Stimulated activated CD8-positive, alpha-beta memory T cell treated with anti-CD3 and anti-CD28 coated beads, Interleukin-15, amount 100 ng/mL, for 1 hour (primary cell): Measurements from ENCODE around the gene DNAH10.
"Not testable (repeated sequence)": the region's sequence is repeated elsewhere in the genome, so short reads cannot be mapped to it uniquely, and the experiment has no call there.

Experiments used
- DNase-seq: peaks from one replicate; pipeline ENCODE4 v3.0.0-alpha.2; 2020; ENCODE audit warnings: low read depth

DNAH10 gene

GRCh38 chr12:123910057-123910456 lies 148.0 kb downstream of the DNAH10 start:
- no peak for DNase-seq

- DNase-seq, result no peak
Observed at GRCh38 chr12:123910761-123911193, 148.7 kb downstream of the DNAH10 start.

- DNase-seq, result not testable (repeated sequence)
Observed at GRCh38 chr12:123911672-123912409, 149.7 kb downstream of the DNAH10 start.

- DNase-seq, result no peak
Observed at GRCh38 chr12:123912415-123913380, 150.6 kb downstream of the DNAH10 start.

GRCh38 chr12:123914726-123915333 lies 152.7 kb downstream of the DNAH10 start:
- DNase-seq, result no peak

- DNase-seq, result peak; percentile 13
Observed at GRCh38 chr12:123916729-123917128, 154.6 kb downstream of the DNAH10 start.

- no peak for DNase-seq
Observed at GRCh38 chr12:123917337-123917850, 155.3 kb downstream of the DNAH10 start.

GRCh38 chr12:123919980-123920360 lies 157.9 kb downstream of the DNAH10 start:
- DNase-seq, result no peak

GRCh38 chr12:123923038-123923437 lies 160.9 kb downstream of the DNAH10 start:
- no peak for DNase-seq

- no peak for DNase-seq
Observed at GRCh38 chr12:123923927-123924326, 161.8 kb downstream of the DNAH10 start.

GRCh38 chr12:123924539-123924938 lies 162.4 kb downstream of the DNAH10 start:
- no peak for DNase-seq

- no peak for DNase-seq
Observed at GRCh38 chr12:123928274-123928865, 166.3 kb downstream of the DNAH10 start.

- no peak for DNase-seq
Observed at GRCh38 chr12:123928897-123929296, 166.8 kb downstream of the DNAH10 start.

GRCh38 chr12:123929946-123930583 lies 168.0 kb downstream of the DNAH10 start:
- DNase-seq, result no peak

- peak; percentile 9 for DNase-seq
Observed at GRCh38 chr12:123931686-123932321, 169.7 kb downstream of the DNAH10 start.

GRCh38 chr12:123933214-123933613 lies 171.1 kb downstream of the DNAH10 start:
- DNase-seq, result no peak

GRCh38 chr12:123934016-123934620 lies 172.0 kb downstream of the DNAH10 start:
- DNase-seq, result no peak

GRCh38 chr12:123934829-123935228 lies 172.7 kb downstream of the DNAH10 start:
- DNase-seq, result no peak

GRCh38 chr12:123935956-123936355 lies 173.9 kb downstream of the DNAH10 start:
- no peak for DNase-seq

- no peak for DNase-seq
Observed at GRCh38 chr12:123936471-123936870, 174.4 kb downstream of the DNAH10 start.
